Hepatocyte (in vitro differentiated cells): ENCODE measurements around the gene OSBP2. TPM values are rescaled to one million over a fixed set of nuclear protein-coding genes. Genes with fewer than 3 reads are reported as not detected.

Experiments used
- DNase-seq: peaks from one replicate; pipeline ENCODE4 v3.0.0-alpha.2; 2016; ENCODE audit warnings: low spot score
- H2AFZ ChIP-seq: fragments of 200-600 bp; sonication (generic); 2 replicates; pipeline ENCODE4 v1.6.0; 2016; ENCODE audit warnings: antibody characterized with exemption, mild to moderate bottlenecking
- H3K27ac ChIP-seq: fragments of 200-600 bp; sonication (generic); 2 replicates; pipeline ENCODE4 v1.5.1; 2016; ENCODE audit warnings: mild to moderate bottlenecking
- H3K27me3 ChIP-seq: fragments of 200-600 bp; sonication (generic); 2 replicates; pipeline ENCODE4 v1.6.1; 2016
- H3K36me3 ChIP-seq: fragments of 200-600 bp; sonication (generic); replicated peaks from 2 replicates; pipeline ENCODE4 v1.5.1; 2016; ENCODE audit warnings: low read depth; ENCODE audit not compliant: insufficient read depth
- H3K4me1 ChIP-seq: fragments of 200-600 bp; sonication (generic); 2 replicates; pipeline ENCODE4 v1.5.1; 2016; ENCODE audit warnings: mild to moderate bottlenecking, moderate library complexity; ENCODE audit not compliant: insufficient read depth
- H3K4me2 ChIP-seq: fragments of 200-600 bp; sonication (generic); 2 replicates; pipeline ENCODE4 v1.6.0; 2016
- H3K4me3 ChIP-seq: fragments of 200-600 bp; sonication (generic); 2 replicates; pipeline ENCODE4 v1.5.1; 2016; ENCODE audit warnings: mild to moderate bottlenecking
- H3K79me2 ChIP-seq: fragments of 200-600 bp; sonication (generic); 2 replicates; pipeline ENCODE4 v1.6.0; 2017; ENCODE audit warnings: mild to moderate bottlenecking
- H3K9me2 ChIP-seq: fragments of 200-600 bp; sonication (generic); replicated peaks from 2 replicates; pipeline ENCODE4 v1.6.0; 2017; ENCODE audit warnings: mild to moderate bottlenecking; ENCODE audit not compliant: insufficient read depth
- H3K9me3 ChIP-seq: fragments of 200-600 bp; sonication (generic); 2 replicates; pipeline ENCODE4 v1.5.1; 2016; ENCODE audit warnings: low read depth, mild to moderate bottlenecking
- H4K20me1 ChIP-seq: fragments of 200-600 bp; sonication (generic); 2 replicates; pipeline ENCODE4 v1.6.0; 2016; ENCODE audit warnings: mild to moderate bottlenecking; ENCODE audit not compliant: insufficient read depth, poor library complexity, severe bottlenecking
- CTCF ChIP-seq: fragments of 200-600 bp; sonication (generic); IDR thresholded peaks from 2 replicates; pipeline ENCODE4 v1.5.1; 2016; ENCODE audit warnings: antibody characterized with exemption, mild to moderate bottlenecking; ENCODE audit not compliant: poor library complexity
- EZH2 ChIP-seq: fragments of 200-600 bp; sonication (generic); IDR thresholded peaks from 2 replicates; pipeline ENCODE4 v1.6.1; 2016; ENCODE audit warnings: antibody characterized with exemption, mild to moderate bottlenecking, borderline replicate concordance
- EZH2phosphoT487 ChIP-seq: fragments of 200-600 bp; sonication (generic); IDR thresholded peaks from one replicate; pipeline ENCODE4 v1.6.1; 2018; ENCODE audit warnings: antibody characterized with exemption, mild to moderate bottlenecking, low read depth, moderate library complexity; ENCODE audit not compliant: unreplicated experiment, severe bottlenecking
- WGBS: methylation state at CpG from one replicate; pipeline ENCODE4 v1.1.6; 2016; ENCODE audit warnings: low lambda C conversion rate; ENCODE audit errors: missing lambda C conversion rate; 5-methylcytosine and 5-hydroxymethylcytosine counted together
- polyA plus RNA-seq: library from polyadenylated mRNA; unstranded; fragments of >200 nt; fragmentation: Nextera tagmentation; extraction: Ambion mirVana; gene quantifications from 2 replicates; pipeline ENCODE4 v1.2.1, GENCODE V29; 2016
- total RNA-seq: library from RNA; depleted of rRNA; stranded (reverse); fragments of >200 nt; gene quantifications from 2 replicates; pipeline ENCODE4 v1.2.3, GENCODE V29; 2014

OSBP2 gene
- total and polyA plus RNA-seq, 2 experiments from 2014 or later, result 23.0 to 25.5 TPM

GRCh38 chr22:30861131-30861530 is 166.5 kb downstream of the OSBP2 start:
- H4K20me1 ChIP-seq, result no peaks in the 10 kb centered on the region
- no peaks in the 10 kb centered on the region for H3K4me1 ChIP-seq
- no peaks in the 10 kb centered on the region for H3K9me2 ChIP-seq
- DNase-seq, result peak; percentile 1
- no peaks in the 10 kb centered on the region for H3K27me3 ChIP-seq
- no peak overlapping the region for H3K4me2 ChIP-seq
- no peak for TF ChIP-seq EZH2
- no peak for TF ChIP-seq EZH2phosphoT487
- TF ChIP-seq CTCF, result no peak
- no peak overlapping the region for H2AFZ ChIP-seq
- no peaks in the 10 kb centered on the region for H3K79me2 ChIP-seq
- no peak overlapping the region for H3K27ac ChIP-seq
- H3K9me3 ChIP-seq, result no peaks in the 10 kb centered on the region
- no peak overlapping the region for H3K4me3 ChIP-seq
- no peaks in the 10 kb centered on the region for H3K36me3 ChIP-seq
- WGBS, result 83% methylated on average over 8 of the region's 9 CpGs

DNA sequence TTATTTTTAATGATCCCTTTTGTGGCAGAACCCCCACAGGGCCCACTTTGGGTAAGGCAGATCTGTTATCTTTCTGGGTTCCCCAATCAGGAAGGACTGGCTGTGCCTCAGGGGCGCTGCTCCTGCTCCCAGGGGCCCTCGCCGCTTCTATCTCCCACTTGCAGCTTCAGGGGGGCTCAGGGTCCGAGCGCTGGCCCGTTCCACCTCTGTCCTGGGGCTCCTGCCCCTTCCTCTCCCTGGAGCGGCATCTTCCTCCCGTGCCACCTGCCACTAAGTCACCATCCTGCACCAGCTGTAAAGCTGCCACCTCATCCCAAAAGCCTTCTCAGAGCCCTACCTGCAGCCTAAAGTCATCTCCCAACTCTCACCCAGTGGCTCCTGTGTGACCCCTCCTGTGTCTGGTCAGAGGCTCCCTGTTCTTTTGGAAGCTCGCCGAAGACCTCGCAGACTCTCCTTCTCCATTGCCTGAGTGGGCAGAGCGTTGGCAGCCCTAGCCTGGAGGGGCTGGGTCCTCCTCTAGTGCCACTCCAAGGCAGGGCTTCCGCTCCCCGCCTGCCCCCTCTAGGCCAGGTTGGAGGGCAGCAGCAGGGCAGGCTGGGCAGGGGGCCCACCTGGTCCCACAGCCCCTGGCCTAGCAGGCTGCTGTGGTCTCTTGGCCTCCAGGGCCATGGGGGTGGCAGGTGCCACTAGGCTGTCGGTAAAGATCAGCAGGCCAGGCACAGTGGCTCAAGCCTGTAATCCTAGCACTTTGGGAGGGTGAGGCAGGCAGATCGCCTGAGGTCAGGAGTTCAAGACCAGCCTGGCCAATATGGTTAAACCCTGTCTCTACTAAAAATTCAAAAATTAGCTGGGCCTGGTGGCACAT is 167.2 kb downstream of the OSBP2 start:
- H3K36me3 ChIP-seq, result no peaks in the 10 kb centered on the region
- H3K4me1 ChIP-seq, result no peaks in the 10 kb centered on the region
- H4K20me1 ChIP-seq, result no peaks in the 10 kb centered on the region
- WGBS, result 94% methylated on average over 15 of the region's 16 CpGs
- no peak overlapping the region for H3K4me2 ChIP-seq
- no peak overlapping the region for H3K4me3 ChIP-seq
- no peak overlapping the region for H2AFZ ChIP-seq
- no peak for TF ChIP-seq EZH2phosphoT487
- TF ChIP-seq CTCF, result no peak
- TF ChIP-seq EZH2, result no peak
- H3K9me3 ChIP-seq, result no peaks in the 10 kb centered on the region
- H3K9me2 ChIP-seq, result no peaks in the 10 kb centered on the region
- no peak overlapping the region for H3K27ac ChIP-seq
- no peaks in the 10 kb centered on the region for H3K27me3 ChIP-seq
- peak; percentile 2 for DNase-seq
- no peaks in the 10 kb centered on the region for H3K79me2 ChIP-seq

DNA sequence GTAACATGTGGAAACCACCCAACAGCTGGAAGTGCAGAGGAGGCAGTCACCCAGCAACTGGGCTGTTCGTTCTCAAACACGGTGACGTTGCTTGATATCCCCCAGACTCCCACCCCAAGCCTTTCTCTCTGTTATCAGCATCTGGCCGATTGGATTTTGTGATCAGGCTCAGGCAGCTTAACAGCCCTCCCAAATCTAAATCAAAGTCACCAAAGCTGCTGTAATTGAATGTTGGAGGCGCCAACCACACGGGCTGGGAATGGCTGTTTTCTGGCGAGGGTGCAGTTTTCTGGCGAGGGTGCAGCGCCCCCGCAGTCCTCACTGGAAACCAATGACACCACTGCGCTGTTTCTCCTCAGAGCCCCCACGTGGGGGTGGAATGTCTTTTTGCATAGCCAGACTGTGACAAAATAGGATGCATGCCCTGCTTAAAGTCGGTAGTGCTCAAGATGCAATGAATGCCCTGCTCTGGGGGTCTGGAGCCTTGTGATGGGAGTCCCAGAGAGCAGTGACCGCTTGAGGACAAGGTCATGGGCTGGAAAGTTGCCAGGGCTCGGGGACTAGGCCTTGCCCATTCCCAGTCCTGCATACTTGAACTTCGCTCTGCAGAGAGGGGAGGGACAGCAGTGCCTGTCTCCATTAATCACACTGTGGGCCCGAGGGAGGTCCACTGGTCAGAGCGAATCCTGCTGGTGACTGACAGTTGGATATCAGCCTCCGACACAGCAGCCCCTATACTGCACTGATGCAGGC is 168.6 kb downstream of the OSBP2 start:
- Histone ChIP-seq H3K9me3 (no peaks in the 10 kb centered on the region), H4K20me1 (no peaks in the 10 kb centered on the region), H3K9me2 (no peaks in the 10 kb centered on the region), H3K4me2 (no peak overlapping the region), H3K27me3 (no peaks in the 10 kb centered on the region), H3K4me1 (no peaks in the 10 kb centered on the region), H3K79me2 (no peaks in the 10 kb centered on the region), H2AFZ (no peak overlapping the region), H3K36me3 (no peaks in the 10 kb centered on the region), H3K27ac (no peak overlapping the region), H3K4me3 (no peak overlapping the region)
- peak; percentile 69 for DNase-seq
- TF ChIP-seq EZH2 (no peak), EZH2phosphoT487 (no peak), CTCF (no peak)
- WGBS, result 52% methylated on average over 19 of the region's 19 CpGs
